Measurements from ENCODE around the gene SF3A1. TPM values are rescaled to one million over a fixed set of nuclear protein-coding genes. Genes with fewer than 3 reads are reported as not detected.

Gene SF3A1
- total RNA-seq, 1 donor from 2014 or later = 78.3 TPM

GRCh38 chr22:30332551-30332950, 24.1 kb downstream of the SF3A1 start:
- Histone ChIP-seq H3K4me3 (no peak overlapping the region), H3K27ac (no peak overlapping the region), H3K36me3 (peaks cover 0 to 61% of the 10 kb centered on the region in 2 donors), H3K27me3 (no peaks in the 10 kb centered on the region), H3K4me1 (peaks cover 3% of the 10 kb centered on the region), H3K9me3 (no peaks in the 10 kb centered on the region)
- TF ChIP-seq POLR2A (IDR thresholded peaks at IDR 0.05) = no peak
- TF ChIP-seq, protein P1, sequence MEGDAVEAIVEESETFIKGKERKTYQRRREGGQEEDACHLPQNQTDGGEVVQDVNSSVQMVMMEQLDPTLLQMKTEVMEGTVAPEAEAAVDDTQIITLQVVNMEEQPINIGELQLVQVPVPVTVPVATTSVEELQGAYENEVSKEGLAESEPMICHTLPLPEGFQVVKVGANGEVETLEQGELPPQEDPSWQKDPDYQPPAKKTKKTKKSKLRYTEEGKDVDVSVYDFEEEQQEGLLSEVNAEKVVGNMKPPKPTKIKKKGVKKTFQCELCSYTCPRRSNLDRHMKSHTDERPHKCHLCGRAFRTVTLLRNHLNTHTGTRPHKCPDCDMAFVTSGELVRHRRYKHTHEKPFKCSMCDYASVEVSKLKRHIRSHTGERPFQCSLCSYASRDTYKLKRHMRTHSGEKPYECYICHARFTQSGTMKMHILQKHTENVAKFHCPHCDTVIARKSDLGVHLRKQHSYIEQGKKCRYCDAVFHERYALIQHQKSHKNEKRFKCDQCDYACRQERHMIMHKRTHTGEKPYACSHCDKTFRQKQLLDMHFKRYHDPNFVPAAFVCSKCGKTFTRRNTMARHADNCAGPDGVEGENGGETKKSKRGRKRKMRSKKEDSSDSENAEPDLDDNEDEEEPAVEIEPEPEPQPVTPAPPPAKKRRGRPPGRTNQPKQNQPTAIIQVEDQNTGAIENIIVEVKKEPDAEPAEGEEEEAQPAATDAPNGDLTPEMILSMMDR (IDR thresholded peaks at IDR 0.05) = no peak
- TF ChIP-seq POLR2AphosphoS5 (IDR thresholded peaks at IDR 0.05; ENCODE audit: insufficient read depth in 1 of 2, low read depth in 1 of 2) = no peak
- no peak for DNase-seq (ENCODE audit: extremely low spot score in 2 of 2)
- intact Hi-C loops (cut with DNase I) = no loop called here

DNA sequence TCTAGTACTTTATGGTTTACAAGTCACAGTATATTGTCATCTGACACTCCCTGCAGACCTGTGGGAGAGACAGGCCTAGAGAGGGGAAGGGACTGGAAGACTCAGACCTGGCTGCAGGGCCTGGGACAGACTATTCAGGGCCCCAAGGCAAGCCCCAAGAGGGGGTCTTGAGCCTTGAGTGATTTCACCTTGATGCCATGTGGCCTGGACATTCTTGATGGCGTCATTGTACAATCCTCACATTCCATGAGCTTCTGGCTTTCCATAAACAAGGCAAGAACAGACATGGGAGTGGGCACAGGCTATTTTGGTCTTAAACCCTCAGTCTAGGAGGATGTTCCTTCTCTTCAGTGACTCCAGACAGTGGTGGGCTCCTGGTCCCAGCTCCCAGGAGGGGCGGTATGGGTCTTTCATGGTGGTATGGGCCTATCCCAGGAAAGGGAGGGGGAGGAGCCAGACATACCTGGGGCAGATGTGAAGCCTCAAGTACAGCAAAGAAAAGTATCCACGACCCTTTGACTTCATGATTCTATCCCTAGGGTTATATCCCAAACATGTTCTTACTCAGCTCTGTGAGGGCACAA, 28.1 kb downstream of the SF3A1 start:
- intact Hi-C loops (cut with DNase I) = no loop called here
- no peak for TF ChIP-seq POLR2AphosphoS5 (IDR thresholded peaks at IDR 0.05; ENCODE audit: insufficient read depth in 1 of 2, low read depth in 1 of 2)
- no peak for TF ChIP-seq POLR2A (IDR thresholded peaks at IDR 0.05)
- TF ChIP-seq, protein P1 (IDR thresholded peaks at IDR 0.05) = no peak
- Histone ChIP-seq H3K4me1 (peaks cover 34% of the 10 kb centered on the region), H3K9me3 (no peaks in the 10 kb centered on the region), H3K36me3 (peaks cover 0 to 21% of the 10 kb centered on the region in 2 donors), H3K27me3 (no peaks in the 10 kb centered on the region), H3K4me3 (no peak overlapping the region), H3K27ac (no peak overlapping the region)
- DNase-seq (ENCODE audit: extremely low spot score in 2 of 2) = no peak

DNA sequence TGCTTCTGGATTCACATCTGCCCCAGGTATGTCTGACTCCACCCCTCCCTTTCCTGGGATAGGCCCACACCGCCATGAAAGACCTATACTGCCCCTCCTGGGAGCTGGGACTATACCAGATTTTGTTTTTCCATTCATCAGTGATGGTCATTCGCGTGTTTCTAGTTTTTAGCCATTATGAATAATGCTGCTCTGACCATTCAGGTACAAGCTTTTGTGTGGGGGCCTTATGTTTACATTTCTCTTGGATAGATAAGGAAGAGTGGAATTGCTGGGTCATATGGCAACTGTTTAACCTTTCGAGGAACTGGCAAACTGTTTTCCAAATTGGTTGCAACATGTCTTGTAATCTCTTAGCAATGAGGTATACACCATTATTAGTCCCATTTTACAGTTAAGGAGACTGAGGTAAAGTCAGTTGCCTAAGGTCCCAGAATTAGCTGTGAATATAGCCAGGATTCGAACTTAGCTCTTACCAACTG, 28.8 kb downstream of the SF3A1 start:
- Histone ChIP-seq H3K4me1 (peaks cover 41% of the 10 kb centered on the region), H3K27me3 (no peaks in the 10 kb centered on the region), H3K4me3 (no peak overlapping the region), H3K27ac (no peak overlapping the region), H3K9me3 (no peaks in the 10 kb centered on the region), H3K36me3 (peaks cover 0 to 15% of the 10 kb centered on the region in 2 donors)
- intact Hi-C loops (cut with DNase I) = no loop called here
- TF ChIP-seq, protein P1 (IDR thresholded peaks at IDR 0.05) = no peak
- TF ChIP-seq POLR2AphosphoS5 (IDR thresholded peaks at IDR 0.05; ENCODE audit: insufficient read depth in 1 of 2, low read depth in 1 of 2) = no peak
- TF ChIP-seq POLR2A (IDR thresholded peaks at IDR 0.05) = no peak
- no peak for DNase-seq (ENCODE audit: extremely low spot score in 2 of 2)

GRCh38 chr22:30326706-30327362, 29.9 kb downstream of the SF3A1 start, which contains the start of gene TBC1D10A:
Gene TBC1D10A, minus strand, starts transcription at chr22:30326941. Its CDS starts 60 bp downstream, at chr22:30326881.
- H3K4me3 ChIP-seq = peak within 1 kb of the TSS; percentile 93 to 94
- no peaks in the 10 kb centered on the region for H3K27me3 ChIP-seq
- intact Hi-C loops (cut with DNase I) = no loop called here
- H3K36me3 ChIP-seq = peaks cover 0 to 7% of the 10 kb centered on the region in 2 donors
- DNase-seq (ENCODE audit: extremely low spot score in 2 of 2) = peak in 1 of 2 donors; percentile 96
- H3K9me3 ChIP-seq = no peaks in the 10 kb centered on the region
- H3K4me1 ChIP-seq = peaks cover 52% of the 10 kb centered on the region
- TF ChIP-seq, protein P1 (IDR thresholded peaks at IDR 0.05) = no peak
- TF ChIP-seq POLR2AphosphoS5 (IDR thresholded peaks at IDR 0.05; ENCODE audit: insufficient read depth in 1 of 2, low read depth in 1 of 2) (peak; percentile 22 to 82), POLR2A (IDR thresholded peaks at IDR 0.05) (peak in 1 of 2 donors; percentile 95)
- peak within 1 kb of the TSS; percentile 93 for H3K27ac ChIP-seq

Measured in vagina (tissue), 2 donors.